GM19025 (cell line): Measurements from ENCODE around the gene ICA1.

Experiments used
- ATAC-seq: cut with Tn5 transposase; IDR thresholded peaks from one replicate; pipeline ENCODE4 v1.9.1; 2021; ENCODE audit warnings: mild to moderate bottlenecking, low read depth, moderate library complexity; ENCODE audit not compliant: unreplicated experiment

The ICA1 gene

DNA sequence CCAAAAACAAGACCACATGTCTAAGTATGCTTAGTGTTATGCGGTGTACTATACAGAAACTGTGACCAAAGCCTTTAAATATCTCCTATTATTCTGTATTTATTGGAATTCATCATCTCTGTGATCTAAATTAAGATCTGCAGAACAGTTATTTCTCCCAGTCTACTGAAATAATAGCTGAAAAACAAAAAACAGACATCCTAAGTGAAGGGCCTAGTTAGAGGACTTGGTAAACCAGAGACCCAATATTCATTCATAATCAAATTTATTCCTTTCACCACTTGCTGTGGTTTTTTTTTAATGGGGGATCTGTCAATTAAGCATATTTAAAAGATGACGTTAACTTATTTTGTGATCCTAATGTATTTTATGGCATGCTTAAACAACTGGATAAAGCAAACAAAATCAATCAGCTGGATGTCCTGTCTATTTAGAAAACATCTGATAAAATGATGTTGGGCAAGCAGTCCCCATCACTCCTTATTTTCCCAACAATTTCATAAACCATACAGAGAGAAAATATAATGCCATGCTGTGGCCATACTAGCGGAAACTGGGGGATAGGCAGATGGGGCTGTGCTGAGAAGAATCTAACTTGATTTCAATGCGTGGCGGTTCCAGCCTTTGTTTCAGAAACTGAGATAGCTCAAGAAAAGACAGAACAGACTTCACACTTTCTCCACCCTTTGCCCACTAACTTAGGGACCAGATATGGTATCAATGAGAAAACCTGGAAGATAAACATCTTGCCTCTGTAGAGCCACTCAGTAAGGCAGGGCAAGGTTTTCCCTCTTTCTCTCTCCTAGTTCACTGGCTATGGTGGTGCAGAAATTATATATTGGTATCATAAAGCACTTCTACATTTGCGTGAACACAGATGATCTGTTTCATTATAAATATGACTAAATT lies 32.9 kb downstream of the ICA1 start:
- ATAC-seq, result no peak

DNA sequence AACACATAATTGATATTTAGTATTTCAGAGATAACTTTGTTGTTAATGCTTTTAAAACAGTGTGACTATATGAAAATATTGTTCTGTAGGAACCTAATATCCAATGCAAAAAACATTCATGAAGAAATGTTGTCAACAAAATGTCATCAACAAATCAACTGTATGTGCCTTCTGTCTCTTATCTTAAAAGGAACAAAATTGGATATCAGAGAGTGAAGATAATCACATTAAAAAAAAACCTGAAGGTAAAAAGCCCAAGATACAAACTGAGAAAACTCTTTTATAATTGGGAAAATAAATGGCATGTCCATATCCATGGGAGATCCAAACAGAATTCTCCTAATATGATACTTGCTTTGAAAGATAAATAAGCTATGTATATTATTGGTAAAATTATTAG lies 33.9 kb downstream of the ICA1 start:
- no peak for ATAC-seq

- no peak for ATAC-seq
These were observed 34.7 kb downstream of the ICA1 start for GRCh38 chr7:8227261-8227660.

GRCh38 chr7:8226501-8226900 lies 35.5 kb downstream of the ICA1 start:
- ATAC-seq, result no peak

DNA sequence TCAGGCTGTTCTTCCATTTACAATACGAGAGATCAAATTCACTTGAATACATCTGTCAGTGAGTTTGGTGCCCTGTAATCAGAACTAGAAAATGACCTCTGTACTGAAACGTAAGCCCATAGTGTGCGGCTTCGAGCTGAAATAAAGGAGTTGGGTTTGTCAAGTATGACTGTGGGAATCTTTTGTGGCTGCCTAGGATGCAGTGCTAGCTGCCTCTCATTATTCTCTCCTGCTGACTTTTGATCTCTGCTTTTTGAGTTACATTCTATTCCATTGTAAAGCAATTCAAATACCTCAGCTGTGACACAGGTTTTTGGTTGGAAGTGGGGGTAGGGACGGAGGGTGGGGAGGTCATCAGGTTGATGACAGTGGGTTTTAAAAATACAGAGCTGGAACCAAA lies 40.4 kb downstream of the ICA1 start:
- ATAC-seq, result no peak

- ATAC-seq, result no peak
These were observed 40.9 kb downstream of the ICA1 start for GRCh38 chr7:8221101-8221495.

- no peak for ATAC-seq
These were observed 41.4 kb downstream of the ICA1 start for GRCh38 chr7:8220376-8221100.

DNA sequence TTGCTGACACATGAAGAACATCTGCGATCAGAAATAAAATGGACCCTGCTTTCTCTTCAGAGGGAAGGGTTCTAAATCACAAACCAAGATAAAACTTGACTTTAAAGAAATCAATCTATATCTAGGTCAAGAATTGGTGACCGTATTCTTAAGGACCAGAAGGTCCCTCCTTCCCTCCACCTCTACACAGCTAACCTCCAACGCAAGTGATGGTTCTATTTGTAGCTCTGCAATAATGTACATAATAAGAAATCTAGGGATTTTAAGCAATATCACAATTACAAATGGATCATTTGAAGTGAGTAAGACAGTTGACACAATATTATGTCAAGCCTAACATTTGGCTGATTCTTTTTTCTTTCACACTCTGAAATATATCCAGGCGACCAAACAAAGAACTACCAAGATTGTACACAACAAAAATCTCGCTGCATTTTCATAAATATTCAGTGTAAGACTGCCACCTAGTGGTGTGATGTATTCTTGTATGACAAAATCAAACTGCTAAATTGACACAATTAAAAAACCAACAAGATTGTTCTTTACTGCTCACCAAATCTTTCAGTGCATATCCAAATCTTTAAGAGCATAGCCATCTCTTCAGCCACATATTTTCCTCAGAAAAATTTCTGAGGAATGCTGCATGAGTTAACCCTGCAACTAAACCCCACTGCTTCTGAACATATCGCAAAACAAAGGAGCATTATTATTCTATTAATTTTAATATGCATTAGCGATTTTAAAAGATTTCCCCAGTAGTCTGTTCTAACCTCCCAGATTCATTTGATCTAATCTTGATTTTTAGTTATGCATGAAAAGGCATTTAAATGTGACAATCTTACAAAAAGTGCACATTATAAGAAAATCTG lies 44.5 kb downstream of the ICA1 start:
- no peak for ATAC-seq

GRCh38 chr7:8216334-8216690 lies 45.7 kb downstream of the ICA1 start:
- ATAC-seq, result no peak

GRCh38 chr7:8215648-8216333 lies 46.2 kb downstream of the ICA1 start:
- no peak for ATAC-seq

- ATAC-seq, result no peak
These were observed 47.6 kb downstream of the ICA1 start for GRCh38 chr7:8214244-8214824.

DNA sequence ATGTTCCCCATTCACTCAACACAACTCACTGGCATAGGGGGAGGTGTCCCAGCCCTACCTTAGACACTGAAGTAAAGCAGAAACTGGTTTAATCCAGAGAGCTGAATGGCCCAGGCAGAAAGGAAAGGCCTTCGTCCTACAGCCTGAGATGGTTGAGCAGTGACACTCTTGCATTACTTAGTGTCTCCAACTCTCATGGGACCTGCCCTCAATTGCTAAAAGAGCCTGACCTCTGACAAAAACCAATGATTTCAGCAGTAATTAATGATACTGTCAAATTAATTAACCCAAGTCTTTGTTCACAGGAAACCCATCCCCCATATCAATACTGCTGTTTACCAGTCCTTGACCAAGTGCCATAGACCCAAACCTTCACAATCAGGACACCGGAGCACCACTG lies 48.6 kb downstream of the ICA1 start:
- no peak for ATAC-seq

GRCh38 chr7:8212638-8213037 lies 49.3 kb downstream of the ICA1 start:
- no peak for ATAC-seq

GRCh38 chr7:8211725-8212096 lies 50.3 kb downstream of the ICA1 start:
- no peak for ATAC-seq

- no peak for ATAC-seq
These were observed 50.9 kb downstream of the ICA1 start for GRCh38 chr7:8210845-8211724.

DNA sequence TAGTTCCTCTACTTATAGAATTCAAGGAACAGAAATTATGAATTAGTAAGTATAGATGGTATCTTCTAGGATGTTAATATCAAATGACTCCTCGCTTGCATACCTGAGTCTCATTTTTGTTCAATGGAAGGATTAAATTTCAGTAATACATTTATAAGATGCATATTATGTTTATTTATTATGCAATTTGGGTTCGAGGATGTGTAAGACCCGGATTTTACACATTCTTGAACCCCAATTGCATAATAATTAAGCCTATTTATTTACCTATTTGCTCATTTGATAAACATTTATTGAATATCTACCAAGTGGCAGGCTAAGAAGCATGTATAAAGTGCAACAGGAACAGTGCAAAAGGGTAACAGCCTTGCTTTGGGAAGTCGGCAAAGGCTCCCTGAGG lies 52.6 kb downstream of the ICA1 start:
- no peak for ATAC-seq

DNA sequence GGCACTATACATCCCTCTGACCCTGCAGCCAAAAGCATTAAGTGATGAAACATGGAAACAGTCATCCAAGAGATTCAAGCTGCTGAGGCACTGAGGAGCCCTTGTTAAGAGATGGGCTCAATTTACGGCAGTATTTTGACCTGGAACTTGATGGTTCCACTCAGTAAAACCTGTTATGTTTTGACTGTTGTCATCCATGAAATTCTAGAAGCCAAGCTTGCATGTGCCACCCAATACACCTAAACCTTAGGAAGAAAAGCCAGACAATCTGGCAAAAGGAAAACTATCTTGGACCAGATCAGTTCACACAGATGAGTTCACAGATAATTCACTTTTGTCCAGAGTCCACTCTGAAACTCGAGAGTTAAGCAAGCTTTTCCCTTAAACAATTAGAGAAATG lies 53.2 kb downstream of the ICA1 start:
- no peak for ATAC-seq

GRCh38 chr7:8206956-8207355 lies 55.0 kb downstream of the ICA1 start:
- ATAC-seq, result no peak

- no peak for ATAC-seq
These were observed 56.4 kb downstream of the ICA1 start for GRCh38 chr7:8205537-8205936.
